ELR (cell line): Measurements from ENCODE around the gene ANKRA2.

Experiments
- DNase-seq: peaks from one replicate; pipeline ENCODE4 v3.0.0-alpha.2; 2015; ENCODE audit warnings: low read depth

ANKRA2 gene, protein sequence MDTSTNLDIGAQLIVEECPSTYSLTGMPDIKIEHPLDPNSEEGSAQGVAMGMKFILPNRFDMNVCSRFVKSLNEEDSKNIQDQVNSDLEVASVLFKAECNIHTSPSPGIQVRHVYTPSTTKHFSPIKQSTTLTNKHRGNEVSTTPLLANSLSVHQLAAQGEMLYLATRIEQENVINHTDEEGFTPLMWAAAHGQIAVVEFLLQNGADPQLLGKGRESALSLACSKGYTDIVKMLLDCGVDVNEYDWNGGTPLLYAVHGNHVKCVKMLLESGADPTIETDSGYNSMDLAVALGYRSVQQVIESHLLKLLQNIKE

DNA sequence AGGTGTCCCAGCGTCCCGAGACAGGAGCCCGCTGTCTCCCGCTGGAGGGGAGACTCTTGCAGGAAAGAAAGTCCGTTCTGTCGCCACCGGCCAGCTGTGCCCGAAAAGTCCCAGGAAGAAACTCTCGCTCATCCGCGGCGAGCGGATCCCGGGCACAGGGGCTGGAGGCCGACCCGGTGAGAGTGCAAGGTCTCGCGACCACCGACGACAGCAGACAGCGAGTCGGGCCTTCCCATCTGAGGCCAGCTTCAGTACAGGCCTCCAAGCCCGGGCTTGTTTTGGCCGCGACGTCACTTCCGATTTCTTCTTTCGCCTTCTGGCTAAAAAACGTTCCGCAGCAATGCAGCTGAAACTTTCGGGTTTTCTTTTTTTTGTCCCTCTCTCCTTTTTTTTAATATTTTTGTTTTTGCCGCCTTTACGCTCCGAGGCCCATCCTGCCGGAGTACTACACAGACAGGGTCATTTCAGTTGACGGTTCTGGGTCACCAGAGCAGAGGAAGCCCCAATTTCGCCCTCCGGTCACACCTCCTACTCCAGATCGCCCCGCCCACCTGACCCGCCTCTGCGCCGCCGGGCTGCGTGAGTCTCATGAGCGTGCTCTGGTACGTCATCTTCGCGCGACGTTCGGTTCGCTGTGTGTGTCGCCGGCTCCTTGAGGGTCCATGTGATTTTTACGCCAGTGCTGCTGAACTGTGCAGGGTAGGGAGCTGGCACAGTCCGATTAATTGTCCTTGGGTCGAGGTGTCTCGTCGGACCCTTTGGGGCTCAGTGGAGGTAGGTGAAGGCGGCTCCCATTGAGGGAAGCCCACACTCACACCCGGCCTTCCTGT is at the start of gene ANKRA2, which contains the start of gene UTP15:
Gene ANKRA2, minus strand, starts transcription at position 501 of the 830 bp plus-strand sequence. CDS start 2,758 bp downstream, outside the sequence.
Gene UTP15, plus strand, starts transcription at position 605 of the 830 bp plus-strand sequence. CDS start 1,602 bp downstream, outside the sequence.
- DNase-seq: peak; percentile 99

DNA sequence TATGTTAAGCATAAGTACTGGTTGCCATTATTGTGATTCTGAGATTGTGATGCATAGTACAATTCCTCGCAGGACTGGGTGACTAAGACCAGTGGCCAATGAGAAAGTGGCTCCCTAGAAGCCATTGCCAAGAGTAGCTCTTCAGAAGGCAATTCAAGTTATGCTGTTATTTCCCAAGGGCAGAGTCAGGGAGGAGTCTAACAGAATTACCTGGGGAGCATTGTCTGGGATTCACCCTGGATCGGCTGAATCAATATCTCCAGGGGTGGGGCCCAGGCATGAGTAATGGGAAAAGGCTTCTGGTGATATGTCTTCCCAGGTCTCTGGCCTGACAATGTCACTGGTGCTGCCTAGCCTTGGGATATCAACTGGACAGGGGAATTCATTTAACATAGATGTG is 49.6 kb upstream of the ANKRA2 start:
- DNase-seq: peak; percentile 41

DNA sequence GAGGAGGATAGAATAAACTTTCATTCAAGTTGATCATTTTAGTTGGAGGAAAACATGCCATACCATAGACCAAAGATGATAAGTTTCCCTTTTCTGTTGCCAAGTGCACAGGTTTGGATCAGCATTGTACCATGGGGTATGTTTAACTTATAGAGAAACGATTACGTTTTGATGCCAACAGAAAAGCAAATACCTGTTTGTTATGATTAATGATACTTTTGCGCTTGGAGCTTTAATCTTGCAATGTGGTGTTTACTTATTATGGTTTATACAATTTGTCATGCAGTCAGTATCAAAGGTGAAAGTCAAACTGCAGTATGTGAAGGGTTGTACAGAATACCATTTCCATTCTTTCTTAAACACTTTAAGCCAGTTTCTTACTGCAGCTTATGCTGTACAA is 47.4 kb upstream of the ANKRA2 start:
- DNase-seq: no peak

DNA sequence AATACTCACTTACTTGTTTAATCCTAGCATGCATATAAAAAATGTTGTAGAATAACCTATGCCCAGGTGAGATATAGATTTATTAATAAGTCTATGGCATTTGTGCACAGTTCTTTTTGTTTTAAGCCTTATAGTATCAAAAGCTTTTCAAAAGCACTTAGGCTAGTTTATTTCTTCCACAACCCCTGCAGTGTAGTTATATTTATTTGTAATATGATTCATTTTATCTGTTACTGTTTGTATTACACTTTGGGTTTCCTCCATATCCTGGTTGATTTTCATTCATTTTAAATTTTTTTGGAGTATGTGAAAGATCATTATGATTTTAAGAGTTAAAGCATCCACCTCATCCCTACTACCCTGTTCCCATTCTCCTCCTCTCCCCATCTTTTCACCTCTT is 41.8 kb upstream of the ANKRA2 start:
- no peak for DNase-seq

DNA sequence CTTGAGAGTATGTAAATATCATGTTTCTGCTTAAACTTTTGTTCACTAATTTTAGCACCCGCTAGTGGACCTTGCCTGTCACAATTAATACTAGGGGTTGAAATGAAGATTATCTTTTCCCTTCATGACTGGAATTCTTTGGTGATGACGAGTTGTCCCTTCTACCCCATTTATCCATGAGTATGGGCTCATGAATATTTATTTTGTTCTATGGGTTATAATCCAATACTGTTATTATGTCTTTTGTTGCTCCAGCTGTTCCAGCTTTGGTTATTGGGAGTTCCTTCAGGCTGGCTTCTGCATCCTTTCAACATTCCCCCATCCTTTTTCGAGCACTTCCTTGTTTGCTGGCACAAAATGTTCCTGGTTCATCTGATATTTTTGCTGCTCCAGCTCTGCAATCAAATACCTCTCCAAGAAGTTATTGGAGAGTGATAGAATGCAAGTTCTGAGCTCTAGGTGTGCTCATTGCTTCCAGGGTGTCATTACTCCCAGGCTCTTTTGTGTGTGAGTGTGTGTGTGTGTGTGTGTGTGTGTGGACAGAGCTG is 40.8 kb upstream of the ANKRA2 start:
- DNase-seq: peak; percentile 58

DNA sequence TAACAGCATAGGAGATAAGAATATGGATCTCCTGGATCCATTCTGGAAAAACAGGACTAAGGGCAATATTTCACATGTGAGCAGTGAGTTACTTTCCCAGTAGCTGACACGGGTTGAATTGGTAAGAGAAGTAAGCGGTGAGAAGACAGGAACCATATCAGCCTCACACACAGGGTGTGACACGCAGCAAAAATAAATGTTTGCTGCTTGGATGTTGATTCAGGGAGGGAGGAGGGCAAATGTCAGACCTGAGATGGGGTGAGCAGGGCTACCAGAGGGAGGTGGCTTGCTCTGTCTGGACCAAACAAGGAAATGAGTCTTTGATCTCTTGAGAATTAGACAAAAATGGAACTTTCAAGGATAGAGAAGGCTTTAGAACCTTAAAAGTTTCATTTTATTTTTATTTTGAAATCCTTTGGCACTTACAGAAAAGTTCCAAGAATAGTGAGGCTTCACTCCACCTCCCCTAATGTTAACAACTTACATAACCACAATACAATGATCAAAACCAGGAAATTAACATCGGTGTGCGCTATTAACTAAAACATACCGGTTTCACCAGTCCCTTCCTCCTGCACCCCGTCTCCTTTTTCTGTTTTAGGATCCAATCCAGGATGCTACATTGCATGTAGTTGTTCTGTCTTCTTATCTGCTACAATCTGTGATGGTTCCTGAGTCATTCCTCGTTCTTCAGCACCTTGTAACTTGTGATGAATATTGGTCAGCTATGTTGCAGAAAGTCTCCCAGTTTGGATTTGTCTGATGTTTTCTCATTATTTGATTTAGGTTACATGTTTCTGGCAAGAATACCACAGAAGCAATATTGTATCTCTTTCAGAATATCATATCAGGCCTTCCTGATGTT is 40.0 kb upstream of the ANKRA2 start:
- peak; percentile 84 for DNase-seq

DNA sequence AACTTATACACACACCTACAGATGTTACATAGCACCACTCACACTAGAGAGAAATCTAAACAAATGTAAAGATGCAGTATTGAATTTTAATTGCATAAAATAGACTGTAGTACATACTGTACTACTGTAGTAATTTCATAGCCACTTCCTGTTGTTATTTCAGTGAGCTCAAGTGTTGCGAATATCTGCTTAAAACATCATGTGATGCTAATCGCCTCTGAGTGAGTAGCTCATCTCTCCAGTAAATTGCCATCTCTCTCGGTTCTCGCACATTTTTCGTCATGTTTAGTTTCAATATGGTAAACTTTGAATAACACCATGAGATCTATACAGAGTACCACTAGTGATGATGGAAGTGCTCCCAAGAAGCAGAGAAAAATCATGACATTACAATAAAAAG is 38.6 kb upstream of the ANKRA2 start:
- no peak for DNase-seq

DNA sequence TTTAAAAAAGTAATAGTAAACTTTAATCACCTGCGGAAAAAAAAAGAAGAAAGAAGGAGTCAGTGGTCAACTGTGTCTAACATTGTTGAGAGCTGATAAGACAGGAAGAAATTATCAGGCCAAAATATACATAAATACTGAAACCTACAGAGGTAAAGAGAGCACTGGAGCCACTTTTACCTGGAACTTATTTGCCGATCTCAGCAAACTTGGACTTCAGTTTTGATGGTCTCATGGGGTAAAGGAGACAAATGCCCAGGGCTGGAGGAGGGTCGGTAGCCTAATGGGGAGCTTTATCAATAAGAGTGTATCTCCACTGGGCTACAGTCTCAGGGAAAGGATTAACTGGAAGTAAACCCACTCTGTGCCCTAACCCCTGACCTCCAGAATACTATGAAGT is 33.9 kb upstream of the ANKRA2 start:
- DNase-seq: no peak

DNA sequence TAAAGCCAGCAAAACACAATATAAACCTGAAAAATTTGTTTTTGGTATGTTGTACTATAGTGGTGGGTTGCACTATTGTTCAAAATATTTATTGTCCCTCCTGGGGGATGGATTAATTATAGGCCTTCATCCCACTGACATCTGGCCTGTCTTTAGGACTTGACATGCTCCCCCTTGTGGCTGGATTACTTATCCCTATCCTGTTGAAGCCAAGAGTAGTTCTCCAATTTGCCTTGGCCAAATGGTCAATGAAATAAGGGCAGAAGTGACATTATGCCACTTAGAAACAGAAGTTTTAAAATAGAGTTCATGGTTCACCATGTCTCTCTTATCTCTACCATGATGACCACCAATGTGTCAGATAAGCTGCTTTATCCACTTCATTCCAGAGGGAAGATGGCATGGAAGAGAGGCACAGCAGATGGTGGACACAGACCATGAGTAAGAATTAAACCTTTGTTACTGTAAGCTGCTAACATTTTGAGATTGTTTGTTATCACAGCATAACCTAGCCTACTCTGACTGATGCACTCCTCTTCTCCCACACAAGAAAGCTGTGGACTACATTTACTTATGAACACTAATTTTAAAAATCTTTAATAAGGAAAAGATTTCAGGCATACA is 31.4 kb upstream of the ANKRA2 start:
- peak; percentile 82 for DNase-seq

DNA sequence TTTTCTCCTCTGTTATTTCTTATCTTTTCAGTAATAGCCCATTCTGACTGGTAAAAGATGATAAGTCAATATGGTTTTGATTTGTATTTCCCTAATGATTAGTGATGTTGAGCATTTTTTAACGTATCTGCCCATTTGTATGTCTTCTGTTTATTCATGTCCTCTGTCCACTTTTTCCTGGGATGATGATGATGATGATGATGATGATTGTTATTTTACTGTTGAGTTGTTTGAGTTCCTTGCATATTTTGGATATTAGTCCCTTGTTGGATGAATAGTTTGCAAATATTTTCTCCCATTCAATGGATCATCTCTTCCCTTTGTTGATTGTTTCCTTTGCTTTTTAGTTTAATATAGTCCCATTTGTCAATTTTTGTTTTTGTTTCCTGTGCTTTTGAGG is 27.1 kb upstream of the ANKRA2 start:
- DNase-seq: peak; percentile 83

DNA sequence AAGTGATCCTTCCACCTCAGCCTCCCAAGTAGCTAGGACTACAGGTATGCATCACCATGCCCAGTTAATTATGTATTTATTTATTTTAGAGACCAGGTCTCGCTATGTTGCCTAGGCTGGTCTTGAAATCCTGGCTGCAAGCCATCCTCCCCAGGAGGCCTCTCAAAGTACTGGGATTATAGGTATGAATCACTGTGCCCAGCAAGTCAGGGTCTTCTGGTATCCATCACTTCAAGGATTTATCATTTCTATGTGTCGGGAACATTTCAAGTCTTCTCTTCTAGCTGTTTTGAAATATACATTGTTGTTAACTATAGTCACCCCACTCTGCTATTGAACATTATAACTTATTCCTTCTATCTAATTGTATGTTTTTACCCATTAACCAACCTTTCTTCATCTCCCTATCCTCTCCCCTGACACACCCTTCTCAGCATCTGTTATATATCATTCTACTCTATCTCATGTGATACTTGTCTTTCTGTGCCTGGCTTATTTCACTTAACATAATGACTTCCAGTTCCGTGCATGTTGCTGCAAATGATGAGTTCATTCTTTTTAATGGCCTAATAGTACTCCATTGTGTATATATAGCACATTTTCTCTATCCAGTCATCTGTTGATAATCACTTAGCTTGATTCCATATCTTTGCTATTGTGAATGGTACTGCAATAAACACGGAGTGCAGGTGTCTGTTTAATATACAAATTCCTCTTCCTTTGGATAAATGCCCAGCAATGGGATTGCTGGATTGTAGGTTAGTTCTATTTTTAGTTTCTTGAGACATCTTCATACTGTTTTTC is 26.5 kb upstream of the ANKRA2 start:
- DNase-seq: peak; percentile 79

DNA sequence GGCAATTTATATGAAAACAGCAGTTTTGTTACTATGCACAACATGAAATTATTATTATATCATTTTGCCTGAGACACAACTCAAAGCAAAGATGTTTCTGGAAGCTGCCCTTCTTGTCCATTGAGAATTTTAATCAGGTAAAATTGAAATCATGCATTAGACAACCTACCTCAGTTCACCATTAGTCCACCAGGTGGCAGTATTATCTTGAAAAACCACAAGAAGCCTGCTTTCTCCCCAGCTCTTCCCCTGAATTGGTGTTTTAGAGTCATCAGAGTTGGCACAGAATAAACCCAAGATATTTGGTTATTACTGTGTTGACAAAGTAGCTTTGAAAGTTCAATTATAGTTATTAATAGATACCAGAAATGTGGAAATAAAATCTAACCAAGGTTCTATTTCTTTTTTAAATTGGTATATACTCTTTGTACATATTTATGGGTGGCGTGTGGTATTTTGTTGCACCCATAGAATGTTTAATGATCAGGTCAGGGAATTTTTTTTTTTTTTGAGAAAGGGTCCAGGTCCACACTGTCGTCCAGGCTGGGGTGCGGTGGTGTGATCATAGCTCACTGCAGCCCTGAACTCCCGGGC is 25.8 kb upstream of the ANKRA2 start:
- peak; percentile 90 for DNase-seq

DNA sequence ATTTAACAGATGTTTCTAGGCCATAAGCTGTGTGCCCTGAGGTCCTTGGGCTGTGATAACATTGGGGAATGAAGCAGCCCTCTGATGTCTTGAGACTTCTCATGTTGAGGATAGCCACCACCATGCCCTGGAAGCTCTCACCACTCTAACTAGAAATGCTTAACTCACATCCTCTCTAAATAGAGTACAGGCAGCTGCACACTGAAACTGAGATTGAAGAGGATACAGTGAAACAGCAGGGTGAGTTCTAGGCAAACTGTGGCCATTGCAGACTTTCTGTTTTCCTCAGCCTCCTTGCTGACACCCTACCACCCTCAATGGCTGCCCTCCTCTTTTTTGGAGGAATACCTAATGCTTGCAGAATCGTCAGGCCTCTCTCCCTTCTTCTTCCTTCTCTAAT is 22.5 kb upstream of the ANKRA2 start:
- no peak for DNase-seq

DNA sequence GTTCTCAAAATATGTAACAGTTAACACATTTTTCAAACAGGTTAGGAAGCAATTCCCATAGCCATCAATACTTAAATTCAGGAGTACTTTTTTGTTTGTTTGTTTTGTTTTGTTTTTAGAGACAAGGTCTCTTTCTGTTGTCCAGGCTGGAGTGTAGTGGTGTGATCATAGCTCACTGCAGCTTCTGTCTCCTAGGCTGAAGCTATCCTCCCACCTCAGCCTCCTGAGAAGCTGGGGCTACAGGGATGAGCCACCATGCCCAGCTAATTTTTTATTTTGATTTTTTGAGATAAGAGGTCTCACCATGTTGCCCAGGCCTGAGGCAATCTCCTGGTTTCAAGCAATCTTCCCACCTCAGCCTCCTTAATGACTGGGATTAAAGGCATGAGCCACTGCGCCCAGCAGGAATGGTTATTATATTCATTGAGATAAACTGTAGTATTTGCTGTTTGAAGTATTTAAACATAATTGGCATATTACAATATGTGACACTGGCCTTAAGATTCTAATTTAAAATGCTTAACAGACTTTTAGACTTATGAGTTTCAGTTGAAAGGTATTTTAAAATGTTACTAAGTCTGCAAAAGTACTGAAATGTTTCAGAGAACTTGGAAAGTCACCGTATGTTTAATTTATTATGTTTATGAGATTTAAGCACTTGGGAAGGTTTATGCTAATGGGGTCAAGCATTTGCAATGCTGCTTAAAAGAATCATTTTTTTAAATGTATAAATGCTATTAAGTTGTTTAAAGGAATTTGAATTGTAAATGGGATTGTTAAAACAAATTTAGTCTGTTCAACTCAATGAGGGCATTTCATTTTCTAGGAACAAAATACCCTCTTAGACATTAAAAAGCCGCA is 17.1 kb upstream of the ANKRA2 start:
- no peak for DNase-seq

DNA sequence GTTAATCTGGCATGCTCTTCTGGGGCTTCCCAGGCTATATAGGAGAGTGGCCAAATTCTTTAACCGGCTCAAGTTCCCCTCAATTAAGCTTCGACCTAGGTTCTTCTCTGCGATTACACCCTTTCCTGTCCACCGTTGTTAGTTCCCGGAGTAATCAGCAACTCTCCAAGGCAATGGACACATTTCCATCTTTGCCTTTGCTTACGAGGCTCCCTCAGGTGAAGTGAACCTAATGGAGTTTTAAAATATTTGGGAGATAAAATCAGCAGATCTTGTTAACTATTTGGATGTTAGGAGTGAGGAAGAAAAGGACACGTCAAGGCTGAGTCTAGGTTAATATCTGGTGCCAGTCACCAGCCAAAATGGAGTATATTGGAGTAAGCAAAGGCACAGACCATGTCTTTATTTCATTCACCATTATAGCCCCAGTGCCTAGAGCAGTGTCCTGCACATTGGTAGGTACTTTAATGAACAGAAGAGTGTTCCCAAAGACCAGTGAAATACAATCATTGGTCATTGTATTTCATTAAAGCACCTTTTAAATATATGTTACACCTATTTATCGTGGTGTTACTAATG is 619 bp upstream of the ANKRA2 start:
- peak; percentile 8 for DNase-seq

DNA sequence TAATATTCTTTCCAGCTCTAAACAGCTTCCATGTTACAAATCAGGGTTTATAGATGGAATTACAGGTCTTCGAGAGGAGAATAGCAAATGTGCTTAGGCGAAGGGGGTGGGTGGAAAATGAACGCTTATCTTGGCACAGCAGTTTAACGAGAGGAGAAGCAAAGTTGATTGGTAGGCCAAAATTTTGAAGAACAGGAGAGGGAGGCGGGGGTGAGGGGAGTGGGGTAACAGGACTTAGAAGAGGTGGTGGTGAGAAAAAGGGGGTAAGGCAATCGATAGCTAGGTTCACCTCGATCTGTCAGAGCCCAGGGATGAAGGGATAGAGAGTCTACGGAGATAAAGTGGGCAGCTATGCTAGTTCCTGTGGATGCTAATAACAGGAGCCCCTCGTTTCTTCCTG is 764 bp downstream of the ANKRA2 start:
- DNase-seq: peak; percentile 28

DNA sequence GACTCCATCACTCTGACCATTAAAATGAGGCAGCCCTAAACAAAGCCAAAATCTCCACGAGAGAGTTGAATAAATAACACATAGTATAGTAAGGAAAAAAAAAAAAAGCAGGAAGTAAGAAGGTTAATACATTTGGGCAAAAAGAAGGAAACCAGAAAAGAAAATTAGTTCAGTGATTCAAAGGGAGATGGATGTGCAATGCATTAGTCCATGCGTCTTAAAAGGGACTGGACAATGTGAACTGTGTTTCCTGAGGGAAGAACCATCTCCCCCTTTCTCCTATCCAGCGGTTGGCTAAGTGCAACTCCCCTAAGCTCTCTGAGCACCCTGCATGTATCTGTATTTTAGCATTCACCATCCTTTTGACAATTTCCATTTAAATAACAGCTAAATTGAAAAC is 1.4 kb downstream of the ANKRA2 start:
- peak; percentile 27 for DNase-seq

DNA sequence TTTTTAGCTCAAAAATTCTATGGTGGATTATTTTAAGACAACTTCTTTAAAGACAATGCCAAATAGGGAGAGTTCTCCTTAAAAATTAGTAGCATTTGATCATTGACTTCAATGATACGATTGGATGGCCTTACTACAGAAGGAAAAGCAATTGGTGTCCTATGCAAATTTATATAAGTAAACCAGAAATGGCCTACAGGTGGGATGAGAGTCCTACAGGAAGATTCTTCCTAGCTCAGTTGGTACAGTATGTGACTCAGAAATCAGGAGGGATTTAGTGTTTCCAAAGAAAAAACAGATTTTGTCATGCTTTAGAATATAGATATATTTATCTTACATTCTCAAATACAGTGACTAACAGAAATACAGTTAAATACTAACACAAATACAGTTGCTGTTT is 6.5 kb downstream of the ANKRA2 start:
- DNase-seq: peak; percentile 63

DNA sequence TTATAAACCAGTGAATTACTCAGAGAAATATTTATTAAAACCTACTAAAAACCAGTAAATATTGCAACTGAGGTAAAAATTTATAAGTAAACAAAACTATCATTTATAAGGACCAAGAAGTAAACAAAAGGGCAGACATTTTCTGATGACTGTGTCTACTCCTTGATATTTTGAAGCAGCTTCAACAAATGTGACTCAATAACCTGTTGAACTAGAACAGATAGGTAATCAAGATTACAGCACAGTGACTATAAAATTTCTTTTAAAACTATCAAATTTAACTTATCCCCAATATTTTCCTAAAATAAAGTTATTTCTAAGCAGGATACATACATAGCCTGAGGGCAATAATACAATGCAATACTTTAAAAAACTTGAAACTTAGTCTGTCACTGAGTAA is 12.8 kb downstream of the ANKRA2 start:
- DNase-seq: no peak
